NAMALWA (cell line): ENCODE results near the gene SESTD1.
A peak's percentile ranks its signal among the peaks of the same experiment; 100 is the strongest.

Experiments
- DNase-seq: peaks from one replicate; pipeline ENCODE4 v3.0.0-alpha.2; 2015; ENCODE audit warnings: low spot score

The SESTD1 gene

GRCh38 chr2:179264368-179265081, at the start of gene SESTD1:
SESTD1 (minus strand) TSS chr2:179264832; CDS start chr2:179191841, 72,991 bp downstream.
- DNase-seq: peak; percentile 66

GRCh38 chr2:179313057-179313456, 48.4 kb upstream of the SESTD1 start:
- no peak for DNase-seq

GRCh38 chr2:179311101-179311500, 46.5 kb upstream of the SESTD1 start:
- DNase-seq: no peak

- DNase-seq: no peak
Observed at GRCh38 chr2:179307616-179308371, 43.2 kb upstream of the SESTD1 start.

- no peak for DNase-seq
Observed at GRCh38 chr2:179305125-179305524, 40.5 kb upstream of the SESTD1 start.

GRCh38 chr2:179304424-179304823, 39.8 kb upstream of the SESTD1 start:
- DNase-seq: no peak

- no peak for DNase-seq
Observed at GRCh38 chr2:179302764-179303571, 38.3 kb upstream of the SESTD1 start.

- DNase-seq: no peak
Observed at GRCh38 chr2:179302149-179302548, 37.5 kb upstream of the SESTD1 start.

- no peak for DNase-seq
Observed at GRCh38 chr2:179298666-179299065, 34.0 kb upstream of the SESTD1 start.

GRCh38 chr2:179297927-179298326, 33.3 kb upstream of the SESTD1 start:
- no peak for DNase-seq

- no peak for DNase-seq
Observed at GRCh38 chr2:179290329-179290728, 25.7 kb upstream of the SESTD1 start.

- no peak for DNase-seq
Observed at GRCh38 chr2:179285060-179285459, 20.4 kb upstream of the SESTD1 start.

GRCh38 chr2:179277429-179278196, 13.0 kb upstream of the SESTD1 start:
- no peak for DNase-seq

- no peak for DNase-seq
Observed at GRCh38 chr2:179275253-179276012, 10.8 kb upstream of the SESTD1 start.

- peak; percentile 67 for DNase-seq
Observed at GRCh38 chr2:179274749-179275148, 10.1 kb upstream of the SESTD1 start.

GRCh38 chr2:179273461-179273962, 8.9 kb upstream of the SESTD1 start:
- DNase-seq: no peak

GRCh38 chr2:179272406-179273192, 8.0 kb upstream of the SESTD1 start:
- DNase-seq: no peak

GRCh38 chr2:179270689-179271088, 6.1 kb upstream of the SESTD1 start:
- DNase-seq: no peak

- no peak for DNase-seq
Observed at GRCh38 chr2:179268277-179268925, 3.8 kb upstream of the SESTD1 start.

- no peak for DNase-seq
Observed at GRCh38 chr2:179266271-179266670, 1.6 kb upstream of the SESTD1 start.
